Common myeloid progenitor, CD34-positive (primary cell): ENCODE data around the gene THEMIS.

ENCODE experiments used
- CTCF ChIA-PET: fragments of 350-600 bp; sonication (Branson Sonifier 250); formaldehyde crosslinking; loops from one replicate; lab custom pipeline; 2021; ENCODE audit warnings: antibody characterized with exemption; lab: Charles Lee
- POLR2A ChIA-PET: fragments of 350-600 bp; sonication (Branson Sonifier 250); formaldehyde crosslinking; loops from one replicate; lab custom pipeline; 2021; ENCODE audit warnings: antibody characterized with exemption; lab: Charles Lee
- DNase-seq, 3 donors: peaks; one replicate each; pipeline versions ENCODE4 v3.0.0 to v3.0.0-alpha.2; 2013
- H3K27ac ChIP-seq, 2 experiments: 1 replicate in 1 of 2; 2 replicates in 1 of 2; pipeline ENCODE4 v1.7.0; 2013; ENCODE audit warnings: inconsistent platforms in 2 of 2, low read length in 2 of 2, mild to moderate bottlenecking in 2 of 2, low read depth in 1 of 2, moderate library complexity in 1 of 2; ENCODE audit not compliant: severe bottlenecking in 2 of 2, insufficient read depth in 1 of 2, poor library complexity in 1 of 2
- H3K27me3 ChIP-seq, 5 experiments: replicated peaks in 2 of 5; 1 replicate in 3 of 5; 2 replicates in 2 of 5; pipeline versions ENCODE4 v1.6.1 to v1.7.0; 2013; ENCODE audit warnings: low read length in 4 of 5, mild to moderate bottlenecking in 2 of 5, moderate library complexity in 2 of 5, inconsistent platforms in 1 of 5; ENCODE audit not compliant: insufficient read depth in 5 of 5, control insufficient read depth in 4 of 5
- H3K36me3 ChIP-seq, 4 experiments: 1 replicate in 2 of 4; 2 replicates in 2 of 4; pipeline versions ENCODE4 v1.6.1 to v1.7.0; 2013; ENCODE audit warnings: low read length in 3 of 4, control low read depth in 1 of 4, mild to moderate bottlenecking in 1 of 4; ENCODE audit not compliant: control insufficient read depth in 4 of 4, insufficient read depth in 4 of 4
- H3K4me1 ChIP-seq, 4 experiments: 1 replicate in 3 of 4; 2 replicates in 1 of 4; pipeline versions ENCODE4 v1.6.1 to v1.7.1; 2013; ENCODE audit warnings: low read length in 3 of 4, mild to moderate bottlenecking in 3 of 4, control low read depth in 1 of 4, inconsistent platforms in 1 of 4, moderate library complexity in 1 of 4; ENCODE audit not compliant: control insufficient read depth in 4 of 4, insufficient read depth in 4 of 4; ENCODE audit errors: control extremely low read depth in 1 of 4
- H3K4me3 ChIP-seq, 7 experiments: 1 replicate in 4 of 7; 2 replicates in 3 of 7; pipeline versions ENCODE4 v1.5.1 to v1.7.0; 2013; ENCODE audit warnings: mild to moderate bottlenecking in 7 of 7, low read length in 6 of 7, moderate library complexity in 6 of 7, inconsistent platforms in 2 of 7, low read depth in 2 of 7, control low read depth in 1 of 7; ENCODE audit not compliant: insufficient read depth in 4 of 7, control insufficient read depth in 1 of 7; ENCODE audit errors: extremely low read depth in 1 of 7
- H3K9me3 ChIP-seq, 5 experiments: 1 replicate in 4 of 5; 2 replicates in 1 of 5; pipeline versions ENCODE4 v1.6.1 to v1.7.1; 2013; ENCODE audit warnings: low read length in 4 of 5, mild to moderate bottlenecking in 2 of 5, inconsistent platforms in 1 of 5, low read depth in 1 of 5, moderate library complexity in 1 of 5; ENCODE audit not compliant: control insufficient read depth in 4 of 5, insufficient read depth in 2 of 5; ENCODE audit errors: control extremely low read depth in 1 of 5
- WGBS: methylation state at CpG from one replicate; pipeline ENCODE4 v1.1.5; 2013; ENCODE audit not compliant: insufficient coverage; 5-methylcytosine and 5-hydroxymethylcytosine counted together

The THEMIS gene

DNA sequence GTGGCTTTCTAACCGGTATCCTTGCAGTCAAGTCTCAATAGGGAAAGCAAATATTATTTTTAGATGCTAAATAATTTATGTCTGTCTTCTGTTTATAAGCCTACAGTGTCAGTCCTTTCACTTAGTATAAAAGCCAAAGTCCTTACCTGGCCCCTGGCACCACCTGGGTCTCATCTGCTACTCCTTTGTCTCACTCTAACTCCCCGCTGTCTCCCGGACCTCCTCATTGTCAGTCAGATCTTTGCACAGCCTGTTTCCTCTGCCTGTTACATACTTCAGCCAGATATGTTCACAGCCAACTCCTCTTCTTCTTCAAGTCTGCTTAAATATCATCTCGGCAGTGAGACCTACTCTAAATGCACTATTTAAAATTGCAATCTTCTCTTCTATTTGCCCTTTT is 84.2 kb downstream of the THEMIS start:
- Histone ChIP-seq H3K36me3 (no peaks in the 10 kb centered on the region), H3K27ac (no peak overlapping the region), H3K4me3 (no peak overlapping the region), H3K4me1 (no peaks in the 10 kb centered on the region), H3K9me3 (peaks cover 0 to 1% (median 0%) of the 10 kb centered on the region in 5 experiments), H3K27me3 (peaks cover 0 to 2% (median 0%) of the 10 kb centered on the region in 5 experiments)
- DNase-seq = no peak
- CTCF ChIA-PET = no interaction called here
- 94% methylated on average over 2 of the region's 4 CpGs for WGBS
- POLR2A ChIA-PET = no interaction called here

DNA sequence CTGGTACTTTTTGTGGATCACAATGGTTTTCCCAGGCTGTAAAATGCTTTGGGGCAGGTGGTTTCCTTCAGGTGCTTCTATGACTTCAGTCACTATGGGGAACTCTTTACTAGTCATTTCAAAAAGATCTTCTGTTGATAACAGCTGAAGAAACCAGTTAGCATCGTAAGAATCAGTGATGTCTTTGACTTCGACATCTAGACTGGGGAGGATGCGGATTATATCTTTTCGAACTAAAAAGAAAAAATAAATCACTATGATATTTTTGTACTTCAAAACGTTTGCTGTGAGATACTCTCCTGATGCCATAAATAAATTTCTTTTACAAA is 87.2 kb downstream of the THEMIS start:
- no peaks in the 10 kb centered on the region for H3K9me3 ChIP-seq
- no peaks in the 10 kb centered on the region for H3K4me1 ChIP-seq
- no peak overlapping the region for H3K4me3 ChIP-seq
- CTCF ChIA-PET = interaction anchor here (1.0 to 1.5 kb wide), 2 partner anchors 10 to 92 kb away, joined by 3 read pairs; no protein-coding TSS in a partner anchor
- H3K36me3 ChIP-seq = no peaks in the 10 kb centered on the region
- WGBS = no CpG with 5 or more reads among the region's 5 CpGs
- H3K27me3 ChIP-seq = peaks cover 0 to 2% (median 0%) of the 10 kb centered on the region in 5 experiments
- DNase-seq = no peak
- POLR2A ChIA-PET = no interaction called here
- H3K27ac ChIP-seq = no peak overlapping the region

DNA sequence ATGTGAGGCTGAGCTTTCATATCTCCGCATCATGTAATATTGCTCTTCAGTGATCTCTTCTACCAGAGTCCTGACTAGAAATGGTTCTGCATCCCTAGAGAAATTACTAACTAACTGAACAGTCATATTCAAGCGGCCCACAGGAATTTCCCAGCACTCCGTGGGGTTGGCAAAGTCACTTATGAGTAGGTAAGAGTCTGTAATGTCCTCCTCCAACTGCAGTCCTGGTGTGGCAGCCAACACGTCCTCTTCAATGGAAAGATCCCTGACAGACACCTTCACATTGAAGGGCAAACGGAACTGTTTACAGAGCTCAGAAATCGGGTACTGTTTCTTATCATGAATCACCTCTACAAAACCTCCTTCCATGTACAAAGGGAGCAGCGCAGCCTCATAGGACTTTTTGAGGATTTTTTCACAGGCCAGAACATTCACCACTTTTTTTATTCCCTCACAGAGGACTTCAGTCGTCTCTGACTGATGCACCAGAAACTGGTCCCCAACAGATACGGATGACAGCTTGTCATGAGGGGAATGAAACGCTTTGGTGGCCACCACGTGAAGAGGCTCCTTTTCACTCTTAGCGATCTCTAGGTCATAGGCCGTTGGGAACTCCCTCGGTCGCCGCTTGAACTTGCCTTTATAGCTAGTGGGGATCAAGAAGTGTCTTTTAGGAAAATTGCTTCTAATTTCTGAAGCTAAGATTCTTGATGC is 87.7 kb downstream of the THEMIS start:
- DNase-seq = no peak
- ChIA-PET CTCF (interaction anchor here (1.0 kb wide), 1 partner anchor 92 kb away, joined by 3 read pairs; no protein-coding TSS in a partner anchor), POLR2A (no interaction called here)
- H3K36me3 ChIP-seq = no peaks in the 10 kb centered on the region
- H3K4me3 ChIP-seq = no peak overlapping the region
- peaks cover 0 to 2% (median 0%) of the 10 kb centered on the region in 5 experiments for H3K27me3 ChIP-seq
- 92% methylated on average over 15 of the region's 16 CpGs for WGBS
- H3K9me3 ChIP-seq = no peaks in the 10 kb centered on the region
- H3K4me1 ChIP-seq = no peaks in the 10 kb centered on the region
- no peak overlapping the region for H3K27ac ChIP-seq

DNA sequence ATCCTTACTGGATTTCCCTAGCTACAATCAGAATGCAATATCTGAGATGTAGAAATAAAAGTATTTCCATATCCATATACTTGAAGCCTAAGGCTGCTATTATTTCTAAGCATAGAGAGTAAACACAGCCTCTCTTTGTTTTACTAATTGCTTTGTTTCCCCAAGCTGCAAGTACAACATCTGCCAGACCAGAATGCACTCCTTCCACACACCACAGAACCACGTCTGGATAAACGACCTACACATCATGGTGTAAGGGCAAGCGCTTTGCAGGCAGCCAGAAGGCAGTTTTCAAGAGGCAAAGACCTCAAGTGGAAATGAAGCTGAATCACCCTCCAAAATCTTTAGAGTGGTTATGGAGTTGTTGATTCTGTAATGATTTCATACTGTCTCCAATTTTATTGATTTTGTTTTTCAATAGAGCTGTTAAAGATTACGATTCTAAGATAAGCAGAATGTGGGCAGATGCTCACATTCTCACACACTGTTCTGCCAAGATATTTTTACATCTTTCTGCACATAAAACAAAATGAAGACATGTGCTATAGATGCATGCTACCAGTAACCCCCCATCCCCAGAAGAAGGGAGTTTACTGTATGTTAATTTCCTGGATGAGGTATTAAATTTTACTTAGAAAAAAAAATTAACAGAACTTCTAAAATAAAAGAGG is 88.8 kb downstream of the THEMIS start:
- no peaks in the 10 kb centered on the region for H3K4me1 ChIP-seq
- no peak for DNase-seq
- H3K27me3 ChIP-seq = peaks cover 0 to 2% (median 0%) of the 10 kb centered on the region in 5 experiments
- H3K9me3 ChIP-seq = no peaks in the 10 kb centered on the region
- no peaks in the 10 kb centered on the region for H3K36me3 ChIP-seq
- H3K27ac ChIP-seq = no peak overlapping the region
- no CpG with 5 or more reads among the region's 4 CpGs for WGBS
- CTCF ChIA-PET = no interaction called here
- POLR2A ChIA-PET = no interaction called here
- no peak overlapping the region for H3K4me3 ChIP-seq

DNA sequence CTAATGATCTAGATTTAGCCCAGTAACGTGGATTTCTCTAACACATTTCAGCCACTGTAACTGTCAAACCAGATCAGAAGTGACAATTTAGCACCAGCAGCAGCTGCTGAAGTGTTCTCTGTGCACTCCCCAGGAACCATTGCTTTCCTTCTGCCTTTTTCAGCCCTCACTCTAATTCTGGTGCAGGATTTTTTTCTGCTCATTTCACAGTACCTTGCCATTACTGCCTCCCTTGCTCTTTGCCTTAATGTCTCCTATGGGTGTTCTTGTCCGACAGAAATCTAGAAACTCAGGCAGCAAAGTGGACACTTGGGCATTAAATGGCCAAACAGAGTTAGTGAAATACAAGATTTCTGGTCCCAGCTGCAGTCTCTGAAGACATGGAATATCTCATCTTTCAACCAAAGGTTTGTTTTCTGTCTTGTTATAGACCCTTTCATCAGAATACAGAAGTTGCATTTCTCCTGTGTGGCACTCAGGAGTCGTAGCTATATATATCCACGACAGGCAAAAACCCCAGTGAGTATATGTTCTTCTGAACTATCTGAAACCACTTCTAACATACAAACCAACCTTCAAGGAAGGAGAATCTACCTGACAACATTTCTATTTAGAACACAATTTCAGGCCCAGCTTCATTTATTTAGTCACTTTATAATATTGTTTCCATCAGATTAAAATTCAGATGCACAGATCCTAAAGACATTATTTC is 92.9 kb downstream of the THEMIS start:
- Histone ChIP-seq H3K36me3 (no peaks in the 10 kb centered on the region), H3K9me3 (no peaks in the 10 kb centered on the region), H3K27ac (no peak overlapping the region), H3K4me1 (no peaks in the 10 kb centered on the region), H3K27me3 (peaks cover 0 to 2% (median 0%) of the 10 kb centered on the region in 5 experiments), H3K4me3 (no peak overlapping the region)
- no peak for DNase-seq
- POLR2A ChIA-PET = interaction anchor here (0.6 kb wide), 1 partner anchor 1413 kb away, joined by 8 read pairs; no protein-coding TSS in a partner anchor
- WGBS = 73% methylated on average over 4 of the region's 4 CpGs
- CTCF ChIA-PET = no interaction called here

DNA sequence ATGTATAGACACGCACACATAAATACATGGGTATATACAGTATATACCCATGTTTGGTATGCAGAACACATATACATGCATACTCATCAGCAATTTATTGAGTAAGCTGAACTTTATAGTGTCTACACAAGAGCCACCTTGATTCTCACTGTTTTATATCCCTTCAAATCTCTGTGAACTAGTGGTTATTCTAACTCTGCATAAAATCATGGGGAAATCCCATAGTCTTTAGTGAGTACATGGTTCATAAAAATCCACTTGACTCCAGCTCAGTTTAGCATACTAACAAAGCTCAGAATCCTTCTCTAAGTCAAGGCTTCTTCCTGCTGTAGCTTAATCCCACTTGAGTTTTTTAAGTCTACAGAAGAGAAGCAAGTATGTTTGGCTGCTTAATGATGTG is 104.1 kb downstream of the THEMIS start:
- DNase-seq = no peak
- H3K9me3 ChIP-seq = no peaks in the 10 kb centered on the region
- ChIA-PET CTCF (no interaction called here), POLR2A (no interaction called here)
- H3K36me3 ChIP-seq = no peaks in the 10 kb centered on the region
- no CpG with 5 or more reads among the region's 1 CpG for whole genome bisulfite sequencing
- no peaks in the 10 kb centered on the region for H3K27me3 ChIP-seq
- H3K27ac ChIP-seq = no peak overlapping the region
- H3K4me3 ChIP-seq = no peak overlapping the region
- H3K4me1 ChIP-seq = no peaks in the 10 kb centered on the region

DNA sequence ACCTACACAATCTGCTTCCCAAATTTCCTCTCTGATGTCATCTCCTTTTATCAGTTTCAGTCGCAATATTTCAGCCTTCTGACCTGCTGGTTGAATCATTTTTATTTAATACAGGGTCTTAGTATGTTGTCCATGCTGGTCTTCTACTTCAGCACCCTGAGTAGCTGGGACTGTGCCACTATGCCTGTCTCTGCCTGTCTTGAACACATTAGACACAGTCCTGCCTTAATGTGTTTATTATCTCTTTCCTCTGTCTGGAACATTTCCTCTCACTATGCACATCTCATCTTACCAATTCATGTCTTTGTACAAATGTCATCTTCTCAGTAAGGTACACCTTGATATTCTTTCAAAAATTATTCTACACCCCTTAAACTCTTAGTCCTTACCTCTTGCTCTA is 106.5 kb downstream of the THEMIS start:
- no peaks in the 10 kb centered on the region for H3K36me3 ChIP-seq
- CTCF ChIA-PET = no interaction called here
- H3K4me3 ChIP-seq = no peak overlapping the region
- H3K27ac ChIP-seq = no peak overlapping the region
- no peaks in the 10 kb centered on the region for H3K9me3 ChIP-seq
- H3K4me1 ChIP-seq = no peaks in the 10 kb centered on the region
- no peaks in the 10 kb centered on the region for H3K27me3 ChIP-seq
- POLR2A ChIA-PET = no interaction called here
- WGBS = no CpG with 5 or more reads among the region's 1 CpG
- no peak for DNase-seq
